CD4-positive, alpha-beta T cell (primary cell): ENCODE data around the gene OR1E1. TPM values are rescaled to one million over a fixed set of nuclear protein-coding genes. Genes with fewer than 3 reads are reported as not detected.
"Not testable (repeated sequence)": the region's sequence is repeated elsewhere in the genome, so short reads cannot be mapped to it uniquely, and the experiment has no call there.

Experiments used
- ATAC-seq: fragments of 200-7000 bp; cut with Tn5 transposase; one replicate; pipeline ENCODE4 v1.10.0; 2022; ENCODE audit warnings: mild to moderate bottlenecking; ENCODE audit not compliant: poor library complexity
- CTCF ChIA-PET: fragments of 350-600 bp; sonication (Branson Sonifier 250); formaldehyde crosslinking; loops from one replicate; lab custom pipeline; 2021; ENCODE audit warnings: antibody characterized with exemption, inconsistent platforms; lab: Charles Lee
- POLR2A ChIA-PET: fragments of 350-600 bp; sonication (Branson Sonifier 250); formaldehyde crosslinking; loops from one replicate; lab custom pipeline; 2021; ENCODE audit warnings: antibody characterized with exemption, inconsistent platforms; lab: Charles Lee
- DNase-seq, 14 experiments: peaks; one replicate each; pipeline ENCODE4 v3.0.0-alpha.2; 2013 to 2020; ENCODE audit warnings: mixed read lengths in 2 of 14
- H3K27ac ChIP-seq, 2 donors: one replicate each; pipeline versions ENCODE4 v1.5.1 to v1.7.0; 2013; ENCODE audit warnings: low read length in 2 of 2, low read depth in 1 of 2, mild to moderate bottlenecking in 1 of 2
- H3K27me3 ChIP-seq, 2 experiments: 1 replicate in 1 of 2; 2 replicates in 1 of 2; pipeline versions ENCODE4 v1.6.1 to v1.7.0; 2013; ENCODE audit warnings: low read length in 2 of 2, control low read depth in 1 of 2, mild to moderate bottlenecking in 1 of 2, moderate library complexity in 1 of 2; ENCODE audit not compliant: insufficient read depth in 2 of 2, control insufficient read depth in 1 of 2
- H3K36me3 ChIP-seq: one replicate; pipeline ENCODE4 v1.6.1; 2013; ENCODE audit warnings: low read length, control low read depth; ENCODE audit not compliant: insufficient read depth
- H3K4me1 ChIP-seq: one replicate; pipeline ENCODE4 v1.6.1; 2013; ENCODE audit warnings: low read length, control low read depth; ENCODE audit not compliant: insufficient read depth
- H3K4me3 ChIP-seq: one replicate; pipeline ENCODE4 v1.5.1; 2013; ENCODE audit warnings: mild to moderate bottlenecking, low read length, moderate library complexity
- H3K9me3 ChIP-seq, 2 experiments: 1 replicate in 1 of 2; 2 replicates in 1 of 2; pipeline versions ENCODE4 v1.6.1 to v1.7.0; 2013; ENCODE audit warnings: low read length in 2 of 2, mild to moderate bottlenecking in 2 of 2, control low read depth in 1 of 2, moderate library complexity in 1 of 2; ENCODE audit not compliant: control insufficient read depth in 1 of 2, insufficient read depth in 1 of 2
- H3K27ac Mint-ChIP-seq: one replicate; pipeline ENCODE4 v1.8.0; 2020; ENCODE audit warnings: mixed read lengths
- H3K27me3 Mint-ChIP-seq: one replicate; pipeline ENCODE4 v1.8.0; 2021; ENCODE audit warnings: mixed read lengths
- H3K36me3 Mint-ChIP-seq: one replicate; pipeline ENCODE4 v1.8.0; 2021; ENCODE audit warnings: low read depth, mixed read lengths
- H3K4me1 Mint-ChIP-seq: one replicate; pipeline ENCODE4 v1.8.0; 2021; ENCODE audit warnings: low read depth, mixed read lengths
- H3K4me3 Mint-ChIP-seq: one replicate; pipeline ENCODE4 v1.8.0; 2020; ENCODE audit warnings: mild to moderate bottlenecking, mixed read lengths
- H3K9me3 Mint-ChIP-seq: one replicate; pipeline ENCODE4 v1.8.0; 2020; ENCODE audit warnings: mixed read lengths
- intact Hi-C, 2 experiments: fragments of 100-400 bp; cut with DNase I in 1 of 2; cut with micrococcal nuclease in 1 of 2; formaldehyde crosslinking; loops; one replicate each; pipeline versions ENCODE4 v1.15.1 to v1.9.0; 2023 to 2025; cut with DNase I, micrococcal nuclease
- total RNA-seq, 174 experiments: library from RNA in 2 of 174; stranded (reverse) in 2 of 174; gene quantifications; one replicate each; pipeline ENCODE4 v1.2.3 and lab custom pipeline; 2021 to 2026
- TF ChIP-seq, protein P1 (sequence below): fragments of 200-600 bp; IDR thresholded peaks from one replicate; pipeline ENCODE4 v1.8.0; 2022; ENCODE audit warnings: antibody characterized with exemption, mild to moderate bottlenecking

The OR1E1 gene
- total RNA-seq, 2 experiments from 2014 or later, result not detected

DNA sequence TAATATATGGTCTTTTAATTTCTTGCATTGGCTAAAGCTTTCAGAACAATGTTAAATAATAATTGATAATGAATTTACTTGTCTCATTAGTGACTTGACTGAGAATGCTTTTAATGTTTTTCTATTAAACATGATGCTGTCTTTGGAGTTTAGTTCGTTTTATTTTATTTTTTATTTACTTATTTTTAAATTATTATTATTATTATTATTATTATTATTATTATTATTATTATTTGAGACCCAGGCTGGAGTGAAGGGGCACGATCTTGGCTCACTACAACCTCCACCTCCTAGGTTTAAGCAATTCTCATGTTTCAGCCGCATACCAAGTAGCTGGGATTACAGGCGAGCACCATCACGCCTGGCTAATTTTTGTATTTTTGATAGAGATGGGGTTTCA is 17.4 kb upstream of the OR1E1 start:
- Mint-ChIP-seq H3K36me3 (no peaks in the 10 kb centered on the region), H3K4me3 (no peak overlapping the region), H3K9me3 (no peaks in the 10 kb centered on the region), H3K27me3 (peaks cover 20% of the 10 kb centered on the region), H3K27ac (no peak overlapping the region), H3K4me1 (no peaks in the 10 kb centered on the region)
- TF ChIP-seq, protein P1, sequence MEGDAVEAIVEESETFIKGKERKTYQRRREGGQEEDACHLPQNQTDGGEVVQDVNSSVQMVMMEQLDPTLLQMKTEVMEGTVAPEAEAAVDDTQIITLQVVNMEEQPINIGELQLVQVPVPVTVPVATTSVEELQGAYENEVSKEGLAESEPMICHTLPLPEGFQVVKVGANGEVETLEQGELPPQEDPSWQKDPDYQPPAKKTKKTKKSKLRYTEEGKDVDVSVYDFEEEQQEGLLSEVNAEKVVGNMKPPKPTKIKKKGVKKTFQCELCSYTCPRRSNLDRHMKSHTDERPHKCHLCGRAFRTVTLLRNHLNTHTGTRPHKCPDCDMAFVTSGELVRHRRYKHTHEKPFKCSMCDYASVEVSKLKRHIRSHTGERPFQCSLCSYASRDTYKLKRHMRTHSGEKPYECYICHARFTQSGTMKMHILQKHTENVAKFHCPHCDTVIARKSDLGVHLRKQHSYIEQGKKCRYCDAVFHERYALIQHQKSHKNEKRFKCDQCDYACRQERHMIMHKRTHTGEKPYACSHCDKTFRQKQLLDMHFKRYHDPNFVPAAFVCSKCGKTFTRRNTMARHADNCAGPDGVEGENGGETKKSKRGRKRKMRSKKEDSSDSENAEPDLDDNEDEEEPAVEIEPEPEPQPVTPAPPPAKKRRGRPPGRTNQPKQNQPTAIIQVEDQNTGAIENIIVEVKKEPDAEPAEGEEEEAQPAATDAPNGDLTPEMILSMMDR, result no peak
- H3K4me1 ChIP-seq, result no peaks in the 10 kb centered on the region
- ATAC-seq (no peak), DNase-seq (no peak)
- H3K27me3 ChIP-seq, result peaks cover 2 to 3% of the 10 kb centered on the region in 2 experiments
- H3K4me3 ChIP-seq, result no peak overlapping the region
- ChIA-PET POLR2A (no interaction called here), CTCF (no interaction called here)
- intact Hi-C loops, result loop anchor here in 1 of 2 experiments (10.0 kb wide), 1 partner anchor 131 kb away; no protein-coding TSS in a partner anchor
- H3K27ac ChIP-seq, result no peak overlapping the region
- H3K36me3 ChIP-seq, result no peaks in the 10 kb centered on the region
- no peaks in the 10 kb centered on the region for H3K9me3 ChIP-seq

DNA sequence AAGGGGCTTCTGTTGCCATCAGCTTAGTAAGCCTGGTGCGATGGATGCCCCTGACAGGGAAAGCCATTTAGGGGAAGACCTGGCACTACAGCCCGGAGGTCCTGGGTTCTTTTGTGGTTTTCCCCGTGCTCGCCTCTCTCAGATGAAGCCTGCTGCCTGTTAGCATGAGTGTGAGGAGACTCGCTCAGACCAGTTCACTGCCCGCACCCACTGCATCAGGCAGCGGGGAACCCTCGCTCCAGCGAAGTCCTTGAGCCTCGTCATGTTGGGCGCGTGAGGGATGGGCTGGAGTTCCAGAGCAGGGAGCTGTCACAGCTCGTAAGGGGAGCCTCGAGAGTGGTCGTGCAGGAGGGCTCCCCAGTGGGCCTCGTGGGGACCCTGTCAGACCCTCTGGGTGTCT is 14.0 kb upstream of the OR1E1 start:
- H3K4me1 Mint-ChIP-seq, result not testable (repeated sequence)

DNA sequence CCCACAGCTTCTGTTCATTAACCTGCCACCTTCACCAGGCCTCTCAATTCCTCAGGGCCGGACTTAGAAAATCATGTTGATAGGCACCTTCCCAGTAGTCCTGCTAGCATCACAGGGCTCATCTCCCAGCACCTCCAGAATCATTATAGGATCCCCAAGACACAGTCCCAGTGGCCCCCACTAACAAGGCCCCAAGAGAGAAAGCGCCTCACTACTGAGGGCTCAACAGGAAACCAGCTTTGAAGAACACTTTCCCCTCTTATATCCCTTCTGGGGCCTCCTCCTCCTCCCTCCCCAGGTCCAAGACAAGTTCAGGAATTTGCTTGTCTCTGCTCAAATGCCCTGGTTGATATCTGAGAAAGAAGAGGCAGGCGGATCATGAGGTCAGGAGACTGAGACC is 12.9 kb upstream of the OR1E1 start, which contains the start of gene OR3A3:
Gene OR3A3 (plus strand): TSS at position 301 of the 400 bp plus-strand sequence.
- ChIA-PET CTCF (no interaction called here), POLR2A (no interaction called here)
- Histone ChIP-seq H3K4me1 (no peaks in the 10 kb centered on the region), H3K9me3 (peaks cover 5 to 15% of the 10 kb centered on the region in 2 experiments), H3K27me3 (peaks cover 3 to 9% of the 10 kb centered on the region in 2 experiments), H3K27ac (no peak within 1 kb of the TSS), H3K4me3 (no peak within 1 kb of the TSS), H3K36me3 (no peaks in the 10 kb centered on the region)
- TF ChIP-seq, protein P1, result no peak
- Mint-ChIP-seq H3K4me3 (no peak within 1 kb of the TSS), H3K27ac (no peak within 1 kb of the TSS), H3K36me3 (no peaks in the 10 kb centered on the region), H3K9me3 (peaks cover 16% of the 10 kb centered on the region), H3K27me3 (peaks cover 31% of the 10 kb centered on the region), H3K4me1 (no peaks in the 10 kb centered on the region)
- no peak for ATAC-seq
- intact Hi-C loops, result loop anchor here in 1 of 2 experiments (10.0 kb wide), 1 partner anchor 126 kb away; no protein-coding TSS in a partner anchor
- DNase-seq, result no peak

More for the DNA sequence above, 14.0 kb upstream of the OR1E1 start:
- H3K27me3 Mint-ChIP-seq, result peaks cover 36% of the 10 kb centered on the region
- ATAC-seq, H3K27ac Mint-ChIP-seq, H3K4me1 ChIP-seq, CTCF ChIA-PET, H3K4me3 ChIP-seq, H3K36me3 Mint-ChIP-seq, POLR2A ChIA-PET, H3K27me3 ChIP-seq, H3K4me3 Mint-ChIP-seq, H3K27ac ChIP-seq, DNase-seq, H3K36me3 ChIP-seq: not testable (repeated sequence)
- peaks cover 5 to 15% of the 10 kb centered on the region in 2 experiments for H3K9me3 ChIP-seq
- peaks cover 13% of the 10 kb centered on the region for H3K9me3 Mint-ChIP-seq
- intact Hi-C loops, result loop anchor here in 1 of 2 experiments (10.0 kb wide), 1 partner anchor 127 kb away; no protein-coding TSS in a partner anchor

DNA sequence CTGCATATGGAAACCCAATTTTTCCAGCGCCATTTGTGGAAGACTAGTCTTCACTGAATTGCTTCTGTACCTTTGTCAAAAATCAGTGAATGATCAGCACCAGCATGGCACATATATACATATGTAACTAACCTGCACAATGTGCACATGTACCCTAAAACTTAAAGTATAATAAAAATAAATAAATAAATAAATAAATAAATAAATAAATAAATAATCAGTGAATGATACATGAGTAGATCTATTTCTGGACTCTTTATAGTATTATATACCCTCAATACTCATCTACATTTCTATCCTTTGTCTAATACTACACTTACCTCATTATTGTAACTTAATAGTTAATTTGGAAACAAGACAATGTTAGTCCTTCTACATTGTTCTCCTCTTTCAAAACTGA is 5.6 kb upstream of the OR1E1 start:
- H3K4me3 ChIP-seq, H3K4me1 ChIP-seq, intact Hi-C loops, CTCF ChIA-PET, POLR2A ChIA-PET, H3K36me3 ChIP-seq, H3K4me3 Mint-ChIP-seq, H3K27me3 ChIP-seq, H3K27ac Mint-ChIP-seq, H3K4me1 Mint-ChIP-seq, H3K27ac ChIP-seq, ATAC-seq, H3K36me3 Mint-ChIP-seq, DNase-seq: not testable (repeated sequence)
- H3K9me3 Mint-ChIP-seq, result peaks cover 13% of the 10 kb centered on the region
- H3K27me3 Mint-ChIP-seq, result peaks cover 17% of the 10 kb centered on the region
- H3K9me3 ChIP-seq, result peaks cover 5 to 14% of the 10 kb centered on the region in 2 experiments
